H9 (cell line): Measurements from ENCODE around the gene MUC4. TPM values are rescaled to one million over a fixed set of nuclear protein-coding genes. Genes with fewer than 3 reads are reported as not detected.
"Not testable (repeated sequence)": the region's sequence is repeated elsewhere in the genome, so short reads cannot be mapped to it uniquely, and the experiment has no call there.

Experiments
- DNase-seq: peaks from one replicate; pipeline ENCODE4 v3.0.0-alpha.2; 2017
- H2AFZ ChIP-seq: one replicate; pipeline ENCODE4 v1.6.1; 2013; ENCODE audit warnings: mild to moderate bottlenecking, low read length, control low read depth, moderate library complexity
- H2AK5ac ChIP-seq: 2 replicates; pipeline ENCODE4 v1.6.1; 2013; ENCODE audit warnings: low read length, control low read depth, mixed read lengths; ENCODE audit not compliant: insufficient read length
- H2BK120ac ChIP-seq: one replicate; pipeline ENCODE4 v1.6.1; 2013; ENCODE audit warnings: low read depth, mild to moderate bottlenecking, low read length, control low read depth, inconsistent platforms; ENCODE audit not compliant: poor library complexity, severe bottlenecking
- H2BK12ac ChIP-seq: 2 replicates; pipeline ENCODE4 v1.6.1; 2013; ENCODE audit warnings: low read length, control low read depth, mixed read lengths, low read depth; ENCODE audit not compliant: insufficient read length
- H2BK15ac ChIP-seq: 2 replicates; pipeline ENCODE4 v1.6.1; 2013; ENCODE audit warnings: low read depth, low read length, control low read depth
- H2BK20ac ChIP-seq: one replicate; pipeline ENCODE4 v1.6.1; 2013; ENCODE audit warnings: low read depth, mild to moderate bottlenecking, low read length, control low read depth, inconsistent platforms; ENCODE audit not compliant: poor library complexity, severe bottlenecking
- H2BK5ac ChIP-seq: 2 replicates; pipeline ENCODE4 v1.6.1; 2013; ENCODE audit warnings: low read length, control low read depth, mixed read lengths; ENCODE audit not compliant: insufficient read length
- H3K14ac ChIP-seq: 2 replicates; pipeline ENCODE4 v1.6.1; 2013; ENCODE audit warnings: low read length, control low read depth; ENCODE audit not compliant: insufficient read depth
- H3K18ac ChIP-seq: 2 replicates; pipeline ENCODE4 v1.6.1; 2013; ENCODE audit warnings: low read depth, mild to moderate bottlenecking, mixed read lengths, low read length, control low read depth; ENCODE audit not compliant: insufficient read length
- H3K23ac ChIP-seq: 2 replicates; pipeline ENCODE4 v1.6.1; 2013; ENCODE audit warnings: low read length, control low read depth, mixed read lengths, low read depth; ENCODE audit not compliant: insufficient read length
- H3K23me2 ChIP-seq: 2 replicates; pipeline ENCODE4 v1.6.1; 2013; ENCODE audit warnings: low read depth, mild to moderate bottlenecking, mixed read lengths, low read length, control low read depth; ENCODE audit not compliant: insufficient read length, poor library complexity, severe bottlenecking
- H3K27ac ChIP-seq: 2 replicates; pipeline ENCODE4 v1.5.1; 2013; ENCODE audit warnings: low read length, control low read depth, mixed read lengths, low read depth; ENCODE audit not compliant: insufficient read length
- H3K27me3 ChIP-seq: 2 replicates; pipeline ENCODE4 v1.6.1; 2013; ENCODE audit warnings: low read length, control low read depth, inconsistent platforms; ENCODE audit not compliant: insufficient read depth
- H3K4ac ChIP-seq: 2 replicates; pipeline ENCODE4 v1.6.1; 2013; ENCODE audit warnings: low read depth, mild to moderate bottlenecking, control low read depth, inconsistent platforms, low read length, moderate library complexity
- H3K4me1 ChIP-seq: 2 replicates; pipeline ENCODE4 v1.6.1; 2013; ENCODE audit warnings: low read length, control low read depth, inconsistent platforms; ENCODE audit not compliant: insufficient read depth
- H3K4me2 ChIP-seq: 2 replicates; pipeline ENCODE4 v1.6.1; 2013; ENCODE audit warnings: low read length, control low read depth, mixed read lengths; ENCODE audit not compliant: insufficient read length, insufficient read depth
- H3K56ac ChIP-seq: 2 replicates; pipeline ENCODE4 v1.6.1; 2013; ENCODE audit warnings: low read depth, mild to moderate bottlenecking, mixed read lengths, low read length, control low read depth; ENCODE audit not compliant: insufficient read length
- H3K79me1 ChIP-seq: 2 replicates; pipeline ENCODE4 v1.6.1; 2013; ENCODE audit warnings: low read depth, mild to moderate bottlenecking, moderate library complexity, low read length, control low read depth, inconsistent platforms; ENCODE audit not compliant: insufficient read depth, poor library complexity, severe bottlenecking
- H3K79me2 ChIP-seq: 2 replicates; pipeline ENCODE4 v1.6.1; 2013; ENCODE audit warnings: low read length, control low read depth, inconsistent platforms; ENCODE audit not compliant: insufficient read depth
- H3K9ac ChIP-seq: 2 replicates; pipeline ENCODE4 v1.6.1; 2013; ENCODE audit warnings: low read length, control low read depth, mixed read lengths; ENCODE audit not compliant: insufficient read length; ENCODE audit errors: extremely low read depth
- H3K9me3 ChIP-seq: one replicate; pipeline ENCODE4 v1.6.1; 2013; ENCODE audit warnings: low read depth, low read length, inconsistent platforms; ENCODE audit not compliant: control insufficient read depth
- H3T11ph ChIP-seq: one replicate; pipeline ENCODE4 v1.6.1; 2013; ENCODE audit warnings: mild to moderate bottlenecking, low read length, control low read depth, inconsistent platforms
- H4K20me1 ChIP-seq: one replicate; pipeline ENCODE4 v1.6.1; 2013; ENCODE audit not compliant: control insufficient read depth, insufficient read length, insufficient read depth
- H4K5ac ChIP-seq: 2 replicates; pipeline ENCODE4 v1.6.1; 2013; ENCODE audit warnings: low read depth, mild to moderate bottlenecking, mixed read lengths, low read length, control low read depth; ENCODE audit not compliant: insufficient read length
- H4K8ac ChIP-seq: replicated peaks from 2 replicates; pipeline ENCODE4 v1.6.1; 2013; ENCODE audit warnings: low read length, control low read depth, mixed read lengths, low read depth; ENCODE audit not compliant: insufficient read length
- H4K91ac ChIP-seq: 2 replicates; pipeline ENCODE4 v1.6.1; 2013; ENCODE audit warnings: low read depth, mild to moderate bottlenecking, moderate library complexity, mixed read lengths, low read length, control low read depth; ENCODE audit not compliant: insufficient read length
- H3K27ac Mint-ChIP-seq, 3 experiments: 2 replicates in 2 of 3; 3 replicates in 1 of 3; pipeline ENCODE4 v1.8.0; 2020 to 2021; ENCODE audit warnings: mixed read lengths in 3 of 3, mild to moderate bottlenecking in 1 of 3, moderate library complexity in 1 of 3
- H3K27me3 Mint-ChIP-seq: 2 replicates; pipeline ENCODE4 v1.8.0; 2021; ENCODE audit warnings: low read depth, mild to moderate bottlenecking, moderate library complexity, mixed read lengths
- H3K36me3 Mint-ChIP-seq, 3 experiments: 2 replicates in 2 of 3; 3 replicates in 1 of 3; pipeline ENCODE4 v1.8.0; 2020 to 2021; ENCODE audit warnings: low read depth in 3 of 3, mixed read lengths in 3 of 3; ENCODE audit not compliant: insufficient read depth in 1 of 3
- H3K4me1 Mint-ChIP-seq, 2 experiments: 2 replicates each; pipeline ENCODE4 v1.8.0; 2020; ENCODE audit warnings: mixed read lengths in 2 of 2
- H3K4me3 Mint-ChIP-seq, 2 experiments: 2 replicates in 1 of 2; 3 replicates in 1 of 2; pipeline ENCODE4 v1.8.0; 2020 to 2021; ENCODE audit warnings: mild to moderate bottlenecking in 2 of 2, mixed read lengths in 2 of 2, moderate library complexity in 1 of 2
- H3K9me3 Mint-ChIP-seq, 2 experiments: 2 replicates in 1 of 2; 3 replicates in 1 of 2; pipeline ENCODE4 v1.8.0; 2020; ENCODE audit warnings: mild to moderate bottlenecking in 2 of 2, mixed read lengths in 2 of 2, moderate library complexity in 1 of 2
- WGBS: extraction: QIAGEN DNeasy Blood & Tissue Kit; methylation state at CpG from one replicate; pipeline ENCODE4 v1.1.7; 2013; ENCODE audit warnings: missing lambda C conversion rate, low lambda C conversion rate, mixed read lengths; ENCODE audit not compliant: insufficient read length; ENCODE audit errors: extremely low coverage; 5-methylcytosine and 5-hydroxymethylcytosine counted together
- total RNA-seq: library from RNA; stranded (reverse); gene quantifications from 2 replicates; pipeline ENCODE4 v1.2.1, GENCODE V29; 2021

MUC4 gene
- total RNA-seq, 1 experiment from 2014 or later, result 1.2 TPM

DNA sequence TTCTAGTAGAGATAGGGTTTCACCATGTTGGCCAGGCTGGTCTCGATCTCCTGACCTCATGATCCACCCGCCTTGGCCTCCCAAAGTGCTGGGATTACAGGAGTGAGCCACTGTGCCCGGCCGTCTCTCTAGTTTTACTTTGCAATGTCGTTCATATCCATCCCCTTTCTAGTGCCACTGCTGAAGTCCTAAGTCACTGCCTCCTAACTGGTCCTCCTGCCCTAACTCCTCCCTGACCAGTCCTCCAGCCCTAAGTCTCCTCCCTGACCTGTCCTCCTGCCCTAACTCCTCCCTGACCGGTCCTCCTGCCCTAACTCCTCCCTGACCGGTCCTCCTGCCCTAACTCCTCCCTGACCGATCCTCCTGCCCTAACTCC, 99.2 kb downstream of the MUC4 start:
- not testable (repeated sequence) for H3K27ac ChIP-seq, H2BK120ac ChIP-seq, H2AK5ac ChIP-seq, H3K27me3 ChIP-seq, H4K8ac ChIP-seq, H3K14ac ChIP-seq, H2BK20ac ChIP-seq, H3K56ac ChIP-seq, H3K4me1 Mint-ChIP-seq, H3K4me2 ChIP-seq, H3K79me1 ChIP-seq, H2BK12ac ChIP-seq, H3K18ac ChIP-seq, H4K91ac ChIP-seq, H3K4me3 Mint-ChIP-seq, H3K23me2 ChIP-seq, H2BK15ac ChIP-seq, H3K4ac ChIP-seq, H4K20me1 ChIP-seq, H2BK5ac ChIP-seq, H3K9me3 ChIP-seq, H3K9ac ChIP-seq, H3T11ph ChIP-seq, H3K27ac Mint-ChIP-seq, H3K4me1 ChIP-seq, H2AFZ ChIP-seq, H3K23ac ChIP-seq, DNase-seq, H3K79me2 ChIP-seq, H4K5ac ChIP-seq, H3K9me3 Mint-ChIP-seq
- Mint-ChIP-seq H3K36me3 (peaks cover 0 to 11% (median 5%) of the 10 kb centered on the region in 3 experiments; a peak in 4 of 7 replicates), H3K27me3 (peaks cover 55% of the 10 kb centered on the region)
- no CpG with 5 or more reads among the region's 8 CpGs for WGBS
